ENCODE data around the gene GATA2. TPM values are rescaled to one million over a fixed set of nuclear protein-coding genes. Genes with fewer than 3 reads are reported as not detected.

Gene GATA2
- total RNA-seq, 6 donors from 2014 or later: 17.8 to 97.0 (median 63.0) TPM

DNA sequence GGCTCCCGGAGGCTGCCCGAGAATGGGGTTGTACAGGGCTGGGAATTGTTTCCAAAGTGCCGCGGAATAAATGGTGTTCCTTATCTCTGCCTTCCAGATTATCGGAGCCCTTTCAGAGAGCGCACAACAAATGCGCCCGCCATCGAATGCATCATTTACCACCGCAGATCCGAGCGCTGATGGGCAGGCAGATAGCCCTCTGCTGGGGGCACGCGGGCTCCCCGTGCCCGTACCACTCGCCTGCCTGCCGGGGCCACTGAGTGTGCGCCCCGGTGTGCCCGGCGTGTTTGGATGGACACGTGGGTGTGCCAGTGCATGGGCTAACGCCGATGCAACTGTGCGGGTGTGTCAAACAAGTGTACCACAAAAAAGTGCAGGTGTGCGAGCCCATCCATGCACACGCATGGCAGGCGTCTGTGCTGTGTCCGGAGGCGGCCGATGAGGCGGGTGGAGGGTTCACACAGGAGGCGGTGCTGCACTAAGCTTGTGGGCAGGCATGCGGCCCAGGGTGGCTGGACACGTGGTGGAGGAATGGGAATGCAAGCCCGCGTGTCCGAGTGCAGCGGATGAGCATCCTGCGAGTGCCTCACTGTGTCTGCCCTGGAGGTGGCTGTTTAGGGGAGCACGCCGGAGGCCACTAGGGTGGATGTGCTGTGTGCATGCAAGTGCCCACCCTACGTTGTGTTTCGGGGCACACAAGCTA lies 3.8 kb upstream of the GATA2 start:
- peaks cover 24 to 56% (median 28%) of the 10 kb centered on the region in 4 donors for H3K4me1 ChIP-seq
- peak; percentile 2 to 26 for ATAC-seq (ENCODE audit: low FRiP score in 2 of 2)
- DNase-seq: peak; percentile 22 to 80
- 31 to 43% methylated on average over 29 to 33 of the region's 45 CpGs for WGBS, 2 donors
- H3K4me3 ChIP-seq: peak overlapping the region in 3 of 4 donors; percentile 40 to 63 (median 62)
- H3K27me3 ChIP-seq: peaks cover 0 to 48% (median 22%) of the 10 kb centered on the region in 4 donors
- TF ChIP-seq POLR2AphosphoS5 (IDR thresholded peaks at IDR 0.05): peak in 1 of 2 donors; percentile 12
- TF ChIP-seq, protein P1, sequence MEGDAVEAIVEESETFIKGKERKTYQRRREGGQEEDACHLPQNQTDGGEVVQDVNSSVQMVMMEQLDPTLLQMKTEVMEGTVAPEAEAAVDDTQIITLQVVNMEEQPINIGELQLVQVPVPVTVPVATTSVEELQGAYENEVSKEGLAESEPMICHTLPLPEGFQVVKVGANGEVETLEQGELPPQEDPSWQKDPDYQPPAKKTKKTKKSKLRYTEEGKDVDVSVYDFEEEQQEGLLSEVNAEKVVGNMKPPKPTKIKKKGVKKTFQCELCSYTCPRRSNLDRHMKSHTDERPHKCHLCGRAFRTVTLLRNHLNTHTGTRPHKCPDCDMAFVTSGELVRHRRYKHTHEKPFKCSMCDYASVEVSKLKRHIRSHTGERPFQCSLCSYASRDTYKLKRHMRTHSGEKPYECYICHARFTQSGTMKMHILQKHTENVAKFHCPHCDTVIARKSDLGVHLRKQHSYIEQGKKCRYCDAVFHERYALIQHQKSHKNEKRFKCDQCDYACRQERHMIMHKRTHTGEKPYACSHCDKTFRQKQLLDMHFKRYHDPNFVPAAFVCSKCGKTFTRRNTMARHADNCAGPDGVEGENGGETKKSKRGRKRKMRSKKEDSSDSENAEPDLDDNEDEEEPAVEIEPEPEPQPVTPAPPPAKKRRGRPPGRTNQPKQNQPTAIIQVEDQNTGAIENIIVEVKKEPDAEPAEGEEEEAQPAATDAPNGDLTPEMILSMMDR (IDR thresholded peaks at IDR 0.05): no peak
- no peaks in the 10 kb centered on the region for H3K9me3 ChIP-seq
- H3K36me3 ChIP-seq: peaks cover 0 to 8% (median 0%) of the 10 kb centered on the region in 4 donors
- peak overlapping the region; percentile 27 to 59 (median 47) for H3K27ac ChIP-seq

DNA sequence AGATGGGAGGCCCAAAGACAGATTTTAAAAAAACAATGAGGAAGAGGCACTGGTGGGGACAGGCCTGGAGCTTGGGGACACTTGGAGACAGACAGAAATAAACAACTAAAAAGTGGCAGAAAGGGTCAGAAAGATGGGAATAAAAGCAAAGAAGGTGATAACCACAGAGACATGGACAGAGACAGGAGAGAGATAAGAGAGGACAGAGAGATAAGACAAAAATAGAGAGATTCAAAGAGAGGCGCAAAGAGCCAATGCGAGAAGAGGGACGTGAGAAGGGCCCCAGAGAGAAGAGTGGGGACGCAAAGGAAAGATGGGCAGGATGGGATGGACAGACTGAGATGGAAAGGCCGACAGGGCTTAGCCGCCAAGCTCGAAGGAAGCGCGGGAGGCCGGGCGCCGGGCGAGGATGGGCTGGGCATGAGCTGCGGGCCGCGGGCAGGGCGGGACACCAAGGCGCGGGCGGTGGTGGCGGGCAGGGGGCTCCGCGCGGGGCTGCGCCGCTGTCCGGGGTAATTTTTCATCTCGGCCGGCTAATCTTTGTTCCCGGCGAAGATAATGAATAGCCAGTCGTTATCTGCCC lies 3.1 kb upstream of the GATA2 start:
- WGBS, 2 donors: 50 to 59% methylated on average over 25 to 30 of the region's 32 CpGs
- no peak for ATAC-seq (ENCODE audit: low FRiP score in 2 of 2)
- Histone ChIP-seq H3K27ac (peak overlapping the region; percentile 6 to 59 (median 36)), H3K36me3 (peaks cover 0 to 10% (median 0%) of the 10 kb centered on the region in 4 donors), H3K27me3 (peaks cover 0 to 54% (median 29%) of the 10 kb centered on the region in 4 donors), H3K4me3 (peak overlapping the region in 3 of 4 donors; percentile 40 to 63 (median 62)), H3K4me1 (peaks cover 24 to 58% (median 28%) of the 10 kb centered on the region in 4 donors), H3K9me3 (no peaks in the 10 kb centered on the region)
- peak; percentile 18 to 86 for DNase-seq
- TF ChIP-seq EP300 (IDR thresholded peaks at IDR 0.05) (no peak), POLR2A (IDR thresholded peaks at IDR 0.05) (no peak), POLR2AphosphoS5 (IDR thresholded peaks at IDR 0.05) (no peak)
- TF ChIP-seq, protein P1 (IDR thresholded peaks at IDR 0.05): no peak

DNA sequence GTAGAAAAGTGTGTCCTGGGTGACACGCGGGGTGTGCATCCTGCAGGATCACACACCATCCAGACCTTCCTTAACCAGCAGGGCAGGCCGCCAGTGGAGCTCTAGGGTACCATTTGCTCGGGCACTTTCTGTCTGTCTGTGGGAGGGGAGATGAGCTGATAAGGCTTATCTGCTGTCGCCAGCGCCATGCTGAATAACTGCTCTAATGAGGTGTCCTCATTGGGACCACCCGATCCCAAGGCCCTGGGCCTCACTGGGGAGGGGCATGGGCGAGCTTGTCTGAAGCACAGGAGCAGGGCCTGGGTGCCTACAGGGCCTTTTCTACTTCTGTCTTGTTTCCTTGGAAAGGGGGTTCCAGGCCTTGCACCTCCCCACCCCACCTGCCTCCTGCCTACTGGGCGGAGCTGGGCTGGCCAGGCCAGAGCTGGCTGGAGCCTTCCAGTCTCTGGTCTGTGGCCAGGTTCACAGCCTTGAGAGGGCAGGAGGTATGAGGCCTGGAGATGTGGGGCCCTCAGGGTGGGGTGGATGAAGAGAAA lies 2.5 kb upstream of the GATA2 start:
- peak overlapping the region in 1 of 4 donors; percentile 2 for H3K4me3 ChIP-seq
- DNase-seq (peak in 1 of 2 donors; percentile 17), ATAC-seq (ENCODE audit: low FRiP score in 2 of 2) (no peak)
- H3K36me3 ChIP-seq: peaks cover 0 to 10% (median under 1%) of the 10 kb centered on the region in 4 donors
- no peaks in the 10 kb centered on the region for H3K9me3 ChIP-seq
- H3K4me1 ChIP-seq: peaks cover 24 to 59% (median 29%) of the 10 kb centered on the region in 4 donors
- 91 to 93% methylated on average over 3 to 9 of the region's 9 CpGs for WGBS, 2 donors
- peak overlapping the region in 2 of 4 donors; percentile 46 to 59 for H3K27ac ChIP-seq
- no peak for TF ChIP-seq EP300 (IDR thresholded peaks at IDR 0.05)
- TF ChIP-seq, protein P1 (IDR thresholded peaks at IDR 0.05): no peak
- TF ChIP-seq POLR2A (IDR thresholded peaks at IDR 0.05): no peak
- H3K27me3 ChIP-seq: peaks cover 0 to 58% (median 32%) of the 10 kb centered on the region in 4 donors

DNA sequence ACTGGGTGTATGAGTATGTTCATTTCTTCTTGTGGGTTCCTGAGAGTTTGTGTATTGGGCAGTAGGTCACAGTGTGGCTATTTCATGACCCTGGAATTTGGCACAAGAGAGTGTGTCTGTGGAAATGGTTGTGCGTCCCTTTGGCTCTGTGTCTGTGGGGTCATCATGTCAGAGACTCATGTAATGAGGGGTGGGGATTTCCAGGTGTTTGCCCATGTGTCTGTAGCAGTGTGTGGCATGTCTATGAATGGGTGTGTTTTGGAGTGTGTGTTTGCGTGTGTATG lies 1.3 kb upstream of the GATA2 start:
- peaks cover 0 to 68% (median 43%) of the 10 kb centered on the region in 4 donors for H3K27me3 ChIP-seq
- DNase-seq (no peak), ATAC-seq (ENCODE audit: low FRiP score in 2 of 2) (no peak)
- TF ChIP-seq POLR2A (IDR thresholded peaks at IDR 0.05) (no peak), POLR2AphosphoS5 (IDR thresholded peaks at IDR 0.05) (no peak), EP300 (IDR thresholded peaks at IDR 0.05) (no peak)
- TF ChIP-seq, protein P1 (IDR thresholded peaks at IDR 0.05): no peak
- H3K4me3 ChIP-seq: peak overlapping the region in 1 of 4 donors; percentile 69
- H3K9me3 ChIP-seq: no peaks in the 10 kb centered on the region
- H3K36me3 ChIP-seq: peaks cover 0 to 10% (median 2%) of the 10 kb centered on the region in 4 donors
- H3K4me1 ChIP-seq: peaks cover 27 to 71% (median 39%) of the 10 kb centered on the region in 4 donors
- no peak overlapping the region for H3K27ac ChIP-seq
- 77 to 88% methylated on average over 2 of the region's 2 CpGs for WGBS, 2 donors
